Heart left ventricle (tissue), 13 donors: ENCODE results near the gene TPT1.

Experiments used
- CTCF ChIP-seq, 12 donors: fragments of 200-600 bp; sonication (generic) in 4 of 12; IDR thresholded peaks; one replicate each; pipeline versions ENCODE4 v1.5.0 to v1.8.0; 2018 to 2022; ENCODE audit warnings: antibody characterized with exemption in 12 of 12, mild to moderate bottlenecking in 5 of 12
- POLR2A ChIP-seq, 2 donors: fragments of 450-650 bp; IDR thresholded peaks; one replicate each; pipeline ENCODE4 v1.6.1; 2017; ENCODE audit warnings: antibody characterized with exemption in 2 of 2, mild to moderate bottlenecking in 2 of 2, moderate library complexity in 2 of 2
- donor health status: ischemic (EF 13 %, LVEDD 7.1; RV severe dilation, severe dysfunction).
- donor health status: DM: no; HTN: yes; CAD: no.
- donor health status: DM: no; HTN: no; CAD: no.
- donor health status: ischemic (EF 25% LVEDD 6.9; RV normal size, moderate dysfunction).
- donor health status: ischemic (EF 25% LVEDD 5.7; RV mildly dilated, moderate dysfunction).
- donor health status: ischemic (EF 35%, LVEDD 5.7; RV mildly dilated, moderate dysfunction).
- donor health status: nonischemic (EF 11% LVEDD 7.7; RV severe dilation, severe dysfunction).
- donor health status: DM: yes; HTN: yes; CAD: no.
- donor health status: PGD.
- donor health status: ischemic (EF 29% LVEDD 5.4; RV normal size, mild dysfunction).
- donor health status: nonischemic (EF 23%, LVEDD 6.1; RV moderate dilation, normal function).

- TF ChIP-seq CTCF (IDR thresholded peaks at IDR 0.05) (no peak), POLR2A (IDR thresholded peaks at IDR 0.05) (no peak)
Observed at GRCh38 chr13:45320876-45321629, 19.9 kb downstream of the TPT1 start.
